Peyer's patch (tissue), 4 donors: Measurements from ENCODE around the gene TMEM235.

Experiments used
- CTCF ChIP-seq, 6 experiments: fragments of 450-650 bp in 4 of 6; fragments of 200-600 bp in 2 of 6; sonication (generic) in 1 of 6; IDR thresholded peaks; one replicate each; pipeline ENCODE4 v1.5.1; 2017 to 2019; ENCODE audit warnings: antibody characterized with exemption in 6 of 6, mild to moderate bottlenecking in 3 of 6, moderate library complexity in 1 of 6
- POLR2A ChIP-seq, 2 donors: fragments of 450-650 bp; IDR thresholded peaks; one replicate each; pipeline ENCODE4 v1.5.1; 2017; ENCODE audit warnings: antibody characterized with exemption in 2 of 2, mild to moderate bottlenecking in 2 of 2, moderate library complexity in 2 of 2

- TF ChIP-seq POLR2A (IDR thresholded peaks at IDR 0.05): no peak
- TF ChIP-seq CTCF (IDR thresholded peaks at IDR 0.05): no peak
These were observed 20.3 kb downstream of the TMEM235 start for GRCh38 chr17:78251773-78252103.
